PC-3 (cell line): Measurements from ENCODE around the gene JARID2. TPM values are rescaled to one million over a fixed set of nuclear protein-coding genes. Genes with fewer than 3 reads are reported as not detected.

Experiments used
- ATAC-seq: fragments of 200-7000 bp; cut with Tn5 transposase; 2 replicates; pipeline ENCODE4 v1.9.1; 2020; ENCODE audit warnings: mild to moderate bottlenecking, moderate library complexity
- BruUV-seq: library from RNA; stranded (reverse); fragments of 400-500 nt; replicated peaks from 2 replicates; lab custom pipeline; 2021; lab: Mats Ljungman, UMichigan
- CTCF ChIA-PET: fragments of 300-600 bp; sonication (Branson Sonifier 250); formaldehyde crosslinking; loops from one replicate; lab custom pipeline; 2022; ENCODE audit warnings: antibody characterized with exemption; lab: Charles Lee
- POLR2A ChIA-PET: fragments of 300-600 bp; sonication (Branson Sonifier 250); formaldehyde crosslinking; loops from one replicate; lab custom pipeline; 2022; ENCODE audit warnings: antibody characterized with exemption; ENCODE audit not compliant: unreplicated experiment; lab: Charles Lee
- DNase-seq: peaks from one replicate; pipeline ENCODE4 v3.0.0-alpha.2; 2015
- H2AFZ ChIP-seq: fragments of 300-600 bp; sonication (generic); 2 replicates; pipeline ENCODE4 v1.6.0; 2016; ENCODE audit warnings: antibody characterized with exemption, low read length
- H3F3A ChIP-seq: fragments of 300-600 bp; sonication (generic); one replicate; pipeline ENCODE4 v1.6.0; 2017; ENCODE audit warnings: antibody characterized with exemption, low read length, control low read depth, mild to moderate bottlenecking; ENCODE audit not compliant: unreplicated experiment
- H3K27ac ChIP-seq: fragments of 300-600 bp; sonication (generic); 2 replicates; pipeline ENCODE4 v1.5.1; 2016; ENCODE audit warnings: mild to moderate bottlenecking, low read length
- H3K27me3 ChIP-seq: fragments of 300-600 bp; sonication (generic); 2 replicates; pipeline ENCODE4 v1.6.1; 2016; ENCODE audit warnings: low read length, mixed read lengths
- H3K36me3 ChIP-seq: fragments of 300-600 bp; sonication (generic); 2 replicates; pipeline ENCODE4 v1.6.1; 2016; ENCODE audit warnings: low read depth, mixed run types, low read length, mixed read lengths
- H3K4me1 ChIP-seq: fragments of 300-600 bp; sonication (generic); 2 replicates; pipeline ENCODE4 v1.5.1; 2016; ENCODE audit warnings: low read length; ENCODE audit not compliant: insufficient read depth
- H3K4me2 ChIP-seq: fragments of 300-600 bp; sonication (generic); 2 replicates; pipeline ENCODE4 v1.6.0; 2016; ENCODE audit warnings: low read length
- H3K4me3 ChIP-seq: fragments of 300-600 bp; sonication (generic); 2 replicates; pipeline ENCODE4 v1.5.1; 2016; ENCODE audit warnings: mild to moderate bottlenecking, low read length, mixed read lengths
- H3K79me2 ChIP-seq: fragments of 300-600 bp; sonication (generic); 2 replicates; pipeline ENCODE4 v1.6.1; 2017; ENCODE audit warnings: low read length, mixed read lengths
- H3K9ac ChIP-seq: fragments of 300-600 bp; sonication (generic); 2 replicates; pipeline ENCODE4 v1.6.0; 2016; ENCODE audit warnings: mild to moderate bottlenecking, low read length
- H3K9me2 ChIP-seq: fragments of 300-600 bp; sonication (generic); replicated peaks from 2 replicates; pipeline ENCODE4 v1.6.1; 2016; ENCODE audit warnings: mixed run types, low read length, mixed read lengths
- H3K9me3 ChIP-seq: fragments of 300-600 bp; sonication (generic); 2 replicates; pipeline ENCODE4 v1.6.1; 2016; ENCODE audit warnings: low read length, mixed read lengths
- H4K20me1 ChIP-seq: fragments of 300-600 bp; sonication (generic); 2 replicates; pipeline ENCODE4 v1.6.1; 2016; ENCODE audit warnings: low read length, mixed read lengths
- CTCF ChIP-seq: fragments of 300-600 bp; sonication (generic); conservative IDR thresholded peaks from 2 replicates; pipeline ENCODE4 v1.5.1; 2017; ENCODE audit warnings: antibody characterized with exemption, low read depth, mild to moderate bottlenecking, low read length
- EZH2 ChIP-seq: fragments of 300-600 bp; sonication (generic); IDR thresholded peaks from one replicate; pipeline ENCODE4 v1.6.1; 2017; ENCODE audit warnings: antibody characterized with exemption, mild to moderate bottlenecking, low read length; ENCODE audit not compliant: unreplicated experiment
- EZH2phosphoT487 ChIP-seq: fragments of 300-600 bp; sonication (generic); IDR thresholded peaks from 2 replicates; pipeline ENCODE4 v1.6.1; 2018; ENCODE audit warnings: mild to moderate bottlenecking, antibody characterized with exemption, low read length, borderline replicate concordance
- intact Hi-C: fragments of 100-400 bp; cut with micrococcal nuclease; formaldehyde crosslinking; loops from 2 replicates; pipeline ENCODE4 v1.9.0; 2023
- total RNA-seq: library from RNA; depleted of rRNA; stranded (reverse); fragments of >200 nt; gene quantifications from 2 replicates; pipeline ENCODE4 v1.2.3, GENCODE V29; 2014

Gene JARID2
- total RNA-seq, 1 experiment from 2014 or later = 11.0 TPM

GRCh38 chr6:15269619-15270018, 23.8 kb downstream of the JARID2 start:
- TF ChIP-seq EZH2 (no peak), CTCF (no peak), EZH2phosphoT487 (no peak)
- Histone ChIP-seq H3K79me2 (peaks cover 100% of the 10 kb centered on the region), H3K9me3 (no peaks in the 10 kb centered on the region), H3K9ac (no peak overlapping the region), H3K27me3 (no peaks in the 10 kb centered on the region), H3K27ac (no peak overlapping the region), H3K4me3 (no peak overlapping the region), H3K4me1 (no peaks in the 10 kb centered on the region), H4K20me1 (peaks cover 48% of the 10 kb centered on the region), H3K36me3 (no peaks in the 10 kb centered on the region), H3K9me2 (no peaks in the 10 kb centered on the region), H3F3A (no peaks in the 10 kb centered on the region), H2AFZ (no peak overlapping the region), H3K4me2 (no peak overlapping the region)
- POLR2A ChIA-PET = no interaction called here
- intact Hi-C loops = no loop called here
- CTCF ChIA-PET = no interaction called here
- ATAC-seq = no peak
- DNase-seq = no peak
- no TSS peak for BruUV-seq

DNA sequence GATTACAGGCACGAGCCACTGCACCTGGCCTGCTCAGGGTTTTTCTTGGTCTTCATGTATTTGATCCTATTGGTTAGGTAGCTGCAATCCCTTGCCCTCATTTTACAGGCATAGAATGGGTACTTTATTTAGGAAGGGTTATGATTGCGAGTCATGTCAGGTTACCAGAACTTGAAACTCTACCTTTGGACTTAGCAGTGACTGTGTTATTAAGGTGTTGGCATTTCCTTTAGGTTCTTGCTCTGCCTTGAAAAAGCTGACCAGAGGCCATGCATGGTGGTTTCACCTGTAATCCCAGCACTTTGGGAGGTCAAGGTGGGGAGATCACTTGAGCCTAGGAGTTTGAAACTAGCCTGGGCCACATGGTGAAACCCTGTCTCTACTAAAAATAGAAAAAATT, 24.5 kb downstream of the JARID2 start:
- H4K20me1 ChIP-seq = peaks cover 45% of the 10 kb centered on the region
- no TSS peak for BruUV-seq
- CTCF ChIA-PET = no interaction called here

More for the DNA sequence above, 24.5 kb downstream of the JARID2 start:
- no peaks in the 10 kb centered on the region for H3F3A ChIP-seq
- DNase-seq (no peak), ATAC-seq (no peak)
- H3K79me2 ChIP-seq = peaks cover 98% of the 10 kb centered on the region
- no peaks in the 10 kb centered on the region for H3K27me3 ChIP-seq
- no peaks in the 10 kb centered on the region for H3K9me2 ChIP-seq
- no peaks in the 10 kb centered on the region for H3K4me1 ChIP-seq
- intact Hi-C loops = no loop called here
- TF ChIP-seq EZH2 (no peak), EZH2phosphoT487 (no peak), CTCF (no peak)
- no peak overlapping the region for H2AFZ ChIP-seq
- H3K4me2 ChIP-seq = no peak overlapping the region
- no peak overlapping the region for H3K4me3 ChIP-seq
- no peaks in the 10 kb centered on the region for H3K36me3 ChIP-seq
- POLR2A ChIA-PET = no interaction called here
- no peak overlapping the region for H3K27ac ChIP-seq
- no peak overlapping the region for H3K9ac ChIP-seq
- no peaks in the 10 kb centered on the region for H3K9me3 ChIP-seq
